GM10248 (cell line): ENCODE results near the gene PEX7.
A peak's percentile ranks its signal among the peaks of the same experiment; 100 is the strongest.

Experiments used
- CTCF ChIA-PET: fragments of 300-600 bp; sonication (Branson Sonifier 250); formaldehyde crosslinking; extraction: SDS; loops from one replicate; lab custom pipeline; 2021; ENCODE audit warnings: antibody characterized with exemption; lab: Yijun Ruan, JAX
- POLR2A ChIA-PET: fragments of 350-650 bp; sonication (Branson Sonifier 250); formaldehyde crosslinking; extraction: SDS; loops from one replicate; lab custom pipeline; 2020; ENCODE audit warnings: antibody characterized with exemption; lab: Yijun Ruan, JAX
- DNase-seq: peaks from one replicate; pipeline ENCODE4 v3.0.0; 2012; ENCODE audit errors: extremely low spot score
- TF ChIP-seq, protein P1 (sequence below): IDR thresholded peaks from 2 replicates; pipeline ENCODE4 v1.5.1; 2012; ENCODE audit warnings: mild to moderate bottlenecking, low read depth; ENCODE audit errors: extremely low read depth, missing control alignments, control extremely low read depth

The PEX7 gene

DNA sequence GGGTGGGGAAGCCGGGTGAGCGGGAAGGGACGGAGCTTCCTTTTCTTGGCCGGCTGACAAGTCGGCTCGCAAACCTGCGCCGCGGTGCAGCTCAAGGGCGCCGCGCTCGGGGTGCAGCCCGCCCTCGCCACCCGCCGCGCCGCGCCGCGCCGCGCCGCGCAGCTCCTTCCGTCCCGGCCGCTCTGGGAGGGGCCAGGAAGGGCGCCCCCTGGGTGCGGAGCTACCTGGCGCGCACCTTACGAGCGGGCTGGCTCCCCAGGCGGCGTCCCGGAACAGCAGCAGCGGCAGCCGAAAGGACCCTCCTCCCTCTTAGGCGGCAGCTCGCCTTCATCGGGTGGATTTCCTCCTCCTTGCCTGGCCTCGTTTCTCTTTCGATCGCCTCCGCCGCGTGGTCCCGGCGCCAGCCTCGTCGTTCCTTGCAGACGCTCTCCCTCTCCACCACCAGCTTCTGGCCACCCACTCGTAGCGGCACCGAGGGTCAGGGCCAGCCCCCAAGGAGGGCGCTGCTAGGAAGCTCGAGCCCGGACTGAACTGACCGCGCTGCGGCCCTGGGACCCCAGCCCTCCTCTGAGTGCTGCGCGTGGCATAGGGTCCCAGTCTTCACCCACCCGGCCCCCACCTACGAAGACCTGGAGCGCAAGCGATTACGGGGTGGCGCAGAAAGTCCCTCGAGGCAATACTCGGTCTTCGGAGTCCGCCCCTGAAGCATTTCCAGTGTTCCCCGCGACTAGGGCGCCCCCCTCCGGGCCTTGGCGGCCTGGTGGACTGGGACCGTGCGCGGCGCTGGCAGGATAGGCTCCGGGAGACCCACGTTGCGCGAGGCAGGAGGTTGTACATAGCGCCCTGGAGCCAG, 29.8 kb upstream of the PEX7 start, which contains the start of gene MAP3K5:
MAP3K5 (minus strand) TSS at position 68 of the 853 bp plus-strand sequence. CDS start 320 bp downstream, outside the sequence.
- DNase-seq, result peak; percentile 80
- ChIA-PET CTCF (interaction anchor here (0.7 to 9.6 kb wide), 78 partner anchors 9 to 503 kb away, joined by 3 to 348 read pairs (median 7); partner anchors contain the start of genes BCLAF1, PEX7 and SLC35D3), POLR2A (interaction anchor here (0.5 to 1.6 kb wide), 13 partner anchors 11 to 1664 kb away, joined by 3 to 13 read pairs (median 4); no protein-coding TSS in a partner anchor)
- TF ChIP-seq, protein P1, sequence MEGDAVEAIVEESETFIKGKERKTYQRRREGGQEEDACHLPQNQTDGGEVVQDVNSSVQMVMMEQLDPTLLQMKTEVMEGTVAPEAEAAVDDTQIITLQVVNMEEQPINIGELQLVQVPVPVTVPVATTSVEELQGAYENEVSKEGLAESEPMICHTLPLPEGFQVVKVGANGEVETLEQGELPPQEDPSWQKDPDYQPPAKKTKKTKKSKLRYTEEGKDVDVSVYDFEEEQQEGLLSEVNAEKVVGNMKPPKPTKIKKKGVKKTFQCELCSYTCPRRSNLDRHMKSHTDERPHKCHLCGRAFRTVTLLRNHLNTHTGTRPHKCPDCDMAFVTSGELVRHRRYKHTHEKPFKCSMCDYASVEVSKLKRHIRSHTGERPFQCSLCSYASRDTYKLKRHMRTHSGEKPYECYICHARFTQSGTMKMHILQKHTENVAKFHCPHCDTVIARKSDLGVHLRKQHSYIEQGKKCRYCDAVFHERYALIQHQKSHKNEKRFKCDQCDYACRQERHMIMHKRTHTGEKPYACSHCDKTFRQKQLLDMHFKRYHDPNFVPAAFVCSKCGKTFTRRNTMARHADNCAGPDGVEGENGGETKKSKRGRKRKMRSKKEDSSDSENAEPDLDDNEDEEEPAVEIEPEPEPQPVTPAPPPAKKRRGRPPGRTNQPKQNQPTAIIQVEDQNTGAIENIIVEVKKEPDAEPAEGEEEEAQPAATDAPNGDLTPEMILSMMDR, result peak; percentile 93

DNA sequence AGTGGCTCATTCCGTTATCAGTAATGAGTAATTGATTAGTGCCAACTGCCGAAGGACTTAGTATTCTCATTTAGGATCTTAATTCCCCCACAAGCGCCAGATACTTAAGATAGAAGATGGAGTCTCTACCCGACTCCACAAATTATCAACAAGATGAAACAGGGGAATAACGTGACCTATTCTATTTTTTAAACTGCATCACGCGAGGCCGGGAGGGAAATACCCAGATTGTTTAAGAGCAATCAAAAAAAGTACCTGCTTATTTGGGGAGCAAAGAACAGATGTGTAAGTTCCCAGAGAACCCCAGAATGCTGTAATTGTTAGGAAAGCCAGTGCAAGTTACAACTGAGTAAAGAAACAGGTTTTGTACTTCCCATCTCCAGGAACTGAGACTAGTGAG, 29.0 kb upstream of the PEX7 start:
- TF ChIP-seq, protein P1, result no peak
- CTCF ChIA-PET, result interaction anchor here (0.8 to 9.6 kb wide), 19 partner anchors 9 to 212 kb away, joined by 3 to 348 read pairs (median 10); partner anchors contain the start of gene SLC35D3
- POLR2A ChIA-PET, result interaction anchor here (1.4 to 1.6 kb wide), 2 partner anchors 74 to 149 kb away, joined by 9 to 13 read pairs; no protein-coding TSS in a partner anchor
- peak; percentile 24 for DNase-seq

DNA sequence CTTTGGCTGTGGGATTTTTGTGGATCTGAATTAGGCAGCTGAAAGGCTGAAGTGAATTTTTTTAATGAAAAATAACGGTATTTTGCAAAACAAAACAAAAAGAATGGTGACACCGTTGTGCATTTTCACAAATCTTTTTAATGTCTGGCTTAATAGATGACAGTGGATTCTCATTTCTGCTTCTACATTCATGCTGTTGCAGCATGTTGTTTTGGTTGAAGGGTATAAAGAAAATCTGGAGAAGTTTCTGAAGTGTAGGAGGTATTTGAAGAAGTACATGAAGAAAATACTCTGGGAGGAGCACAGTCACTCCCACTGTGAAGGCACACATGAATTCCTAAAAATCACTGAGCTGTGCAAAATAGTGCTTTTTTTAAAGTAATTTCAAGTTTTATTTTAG, 27.0 kb upstream of the PEX7 start:
- CTCF ChIA-PET, result interaction anchor here (1.3 to 3.5 kb wide), 5 partner anchors 13 to 188 kb away, joined by 3 to 34 read pairs (median 4); partner anchors contain the start of gene PEX7
- POLR2A ChIA-PET, result no interaction called here
- DNase-seq, result no peak
- TF ChIP-seq, protein P1, result no peak

DNA sequence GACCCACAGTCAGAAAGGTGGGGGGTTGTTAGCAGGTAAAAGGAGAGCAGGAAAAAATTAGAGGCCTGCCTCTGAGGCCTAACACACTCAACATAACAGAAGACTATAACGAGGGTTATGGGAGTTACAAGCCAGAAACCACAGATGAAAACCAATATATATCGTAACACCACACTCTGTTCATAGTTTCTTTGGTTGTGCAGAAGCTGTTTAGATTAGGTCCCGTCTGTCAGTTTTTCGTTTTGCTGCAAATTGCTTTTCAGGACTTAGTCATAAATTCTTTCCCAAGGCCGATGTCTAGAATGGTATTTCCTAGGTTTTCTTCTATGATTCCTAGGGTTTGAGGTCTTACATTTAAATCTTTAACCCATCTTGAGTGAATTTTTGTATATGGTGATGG, 26.4 kb upstream of the PEX7 start:
- ChIA-PET CTCF (interaction anchor here (1.3 to 3.5 kb wide), 4 partner anchors 12 to 152 kb away, joined by 3 to 34 read pairs (median 10); partner anchors contain the start of gene PEX7), POLR2A (no interaction called here)
- TF ChIP-seq, protein P1, result no peak
- DNase-seq, result no peak

DNA sequence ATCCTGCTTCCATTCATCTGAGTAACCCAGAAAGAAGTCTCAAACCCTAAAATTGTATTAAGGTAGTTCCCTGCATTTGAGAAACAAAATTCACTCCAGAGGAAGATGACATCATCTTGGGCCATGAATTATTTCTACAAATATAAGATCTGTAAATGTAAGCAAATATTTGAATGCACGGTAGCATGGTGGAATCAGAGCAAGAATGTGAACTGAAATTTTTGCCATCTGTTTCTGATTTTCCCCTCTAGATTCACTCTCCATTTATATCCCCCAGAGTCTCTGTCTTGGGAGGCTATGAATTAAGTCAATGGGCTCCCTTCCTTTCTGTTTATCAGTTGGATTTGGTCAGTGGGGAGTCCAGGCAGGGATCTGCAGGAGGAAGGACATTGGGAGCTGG, 24.3 kb upstream of the PEX7 start:
- ChIA-PET POLR2A (no interaction called here), CTCF (interaction anchor here (0.6 to 2.8 kb wide), 3 partner anchors 153 to 1653 kb away, joined by 3 to 25 read pairs (median 3); no protein-coding TSS in a partner anchor)
- TF ChIP-seq, protein P1, result no peak
- no peak for DNase-seq

DNA sequence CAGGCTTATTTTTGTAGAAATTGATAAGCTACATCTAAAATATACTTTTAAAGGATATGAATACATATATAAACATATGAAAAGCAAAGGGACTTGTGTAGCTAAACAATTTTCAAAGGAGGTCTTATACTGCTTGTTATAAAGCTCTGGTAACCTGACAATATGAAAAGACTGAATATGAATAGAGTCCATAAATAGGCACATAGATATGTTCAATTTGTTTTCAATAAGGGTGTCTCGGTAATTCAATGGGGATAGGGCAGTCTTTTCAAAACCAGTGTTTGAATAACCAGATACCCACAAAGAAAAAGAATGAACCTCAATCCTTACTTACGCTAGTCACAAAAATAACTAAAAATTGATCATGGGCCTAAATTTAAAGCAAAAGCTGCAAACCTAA, 20.8 kb upstream of the PEX7 start:
- no peak for DNase-seq
- ChIA-PET CTCF (interaction anchor here (1.3 to 5.2 kb wide), 3 partner anchors 9 to 157 kb away, joined by 4 to 35 read pairs (median 21); partner anchors contain the start of genes MAP3K5 and PEX7), POLR2A (no interaction called here)
- TF ChIP-seq, protein P1, result no peak
